HL-60 (cell line): ENCODE measurements around the gene RIMS3.

Source experiments
- POLR2AphosphoS5 ChIP-seq: IDR thresholded peaks from 2 replicates; pipeline ENCODE4 v1.6.1; 2012; ENCODE audit warnings: low read depth
- TF ChIP-seq, protein P1 (sequence below): IDR thresholded peaks from one replicate; pipeline ENCODE4 v1.5.1; 2011; ENCODE audit warnings: low read length, control low read depth, inconsistent platforms; ENCODE audit not compliant: insufficient read depth

DNA sequence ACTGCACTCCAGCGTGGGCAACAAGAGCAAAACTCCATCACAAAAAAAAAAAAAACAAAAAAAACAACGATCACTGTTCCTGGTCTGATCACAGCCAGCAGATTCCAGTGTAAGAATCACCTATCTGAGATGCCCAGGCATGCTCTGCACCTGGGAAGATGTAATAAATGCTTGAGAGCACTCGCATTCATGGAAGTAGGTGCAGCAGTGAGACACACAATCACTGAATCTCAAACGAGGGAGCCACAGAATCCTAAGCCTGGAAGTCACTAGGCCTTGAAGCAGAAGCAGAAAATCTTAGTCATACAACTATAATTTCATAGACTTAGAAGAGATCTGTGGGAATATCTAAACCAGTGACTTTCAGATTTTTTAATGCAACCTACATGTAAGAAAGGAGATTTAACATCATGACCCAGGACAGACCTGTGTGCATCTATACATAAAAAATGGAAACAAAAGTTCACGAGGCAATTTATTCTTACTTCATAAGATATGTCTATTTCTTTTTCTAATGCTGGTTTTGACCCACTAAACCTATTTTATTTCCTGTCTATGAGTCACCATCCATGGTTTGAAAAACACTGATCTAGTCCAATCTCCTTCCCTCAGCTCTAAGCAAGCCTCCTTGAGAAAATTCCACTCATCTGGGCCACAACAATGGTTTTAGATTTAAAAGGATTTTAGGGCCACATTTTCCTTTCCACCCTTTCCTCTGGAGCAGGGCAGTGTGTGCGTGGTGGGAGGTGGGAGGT lies 30.4 kb downstream of the RIMS3 start:
- TF ChIP-seq, protein P1, sequence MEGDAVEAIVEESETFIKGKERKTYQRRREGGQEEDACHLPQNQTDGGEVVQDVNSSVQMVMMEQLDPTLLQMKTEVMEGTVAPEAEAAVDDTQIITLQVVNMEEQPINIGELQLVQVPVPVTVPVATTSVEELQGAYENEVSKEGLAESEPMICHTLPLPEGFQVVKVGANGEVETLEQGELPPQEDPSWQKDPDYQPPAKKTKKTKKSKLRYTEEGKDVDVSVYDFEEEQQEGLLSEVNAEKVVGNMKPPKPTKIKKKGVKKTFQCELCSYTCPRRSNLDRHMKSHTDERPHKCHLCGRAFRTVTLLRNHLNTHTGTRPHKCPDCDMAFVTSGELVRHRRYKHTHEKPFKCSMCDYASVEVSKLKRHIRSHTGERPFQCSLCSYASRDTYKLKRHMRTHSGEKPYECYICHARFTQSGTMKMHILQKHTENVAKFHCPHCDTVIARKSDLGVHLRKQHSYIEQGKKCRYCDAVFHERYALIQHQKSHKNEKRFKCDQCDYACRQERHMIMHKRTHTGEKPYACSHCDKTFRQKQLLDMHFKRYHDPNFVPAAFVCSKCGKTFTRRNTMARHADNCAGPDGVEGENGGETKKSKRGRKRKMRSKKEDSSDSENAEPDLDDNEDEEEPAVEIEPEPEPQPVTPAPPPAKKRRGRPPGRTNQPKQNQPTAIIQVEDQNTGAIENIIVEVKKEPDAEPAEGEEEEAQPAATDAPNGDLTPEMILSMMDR: no peak
- TF ChIP-seq POLR2AphosphoS5: no peak
